Measurements from ENCODE around the gene PMM2. TPM values are rescaled to one million over a fixed set of nuclear protein-coding genes. Genes with fewer than 3 reads are reported as not detected.
A peak's percentile ranks its signal among the peaks of the same experiment; 100 is the strongest.

PMM2 gene
- total and polyA plus RNA-seq, 2 donors (not counting 1 experiment from before 2014, with no cell fraction given) = 15.8 to 47.5 TPM

DNA sequence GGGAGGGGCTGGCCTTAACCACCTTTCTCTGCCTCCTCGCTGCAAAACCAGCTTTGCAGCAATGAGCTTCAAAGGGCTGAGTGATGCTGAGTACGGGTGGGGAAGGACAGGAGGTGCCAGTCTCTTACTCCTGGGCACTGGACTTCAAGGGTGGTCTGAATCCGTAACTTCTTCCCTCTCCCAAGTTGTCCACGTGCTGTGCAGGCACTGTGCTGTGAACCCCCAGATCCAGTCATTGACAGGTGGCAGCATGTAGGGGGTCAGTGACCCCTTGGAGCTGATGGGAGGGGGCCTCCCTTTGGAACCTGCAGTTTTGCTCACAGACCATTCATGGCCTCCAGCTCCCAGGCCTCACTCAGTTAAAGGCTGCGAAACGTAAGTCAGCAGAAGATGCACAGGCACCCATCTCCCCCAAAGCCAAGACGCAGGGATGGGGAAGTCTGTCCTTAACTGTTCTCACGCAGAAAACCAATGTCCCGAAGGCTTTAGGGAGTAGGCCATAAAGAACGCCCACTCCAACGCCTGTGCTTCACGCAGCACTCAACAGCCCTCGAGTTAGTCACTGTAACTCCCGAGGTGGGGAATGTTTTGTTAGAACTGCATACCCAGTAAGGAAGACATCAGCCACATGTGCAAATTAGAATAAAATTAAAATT lies 92.4 kb downstream of the PMM2 start:
- peaks cover 0 to 3% (median 0%) of the 10 kb centered on the region in 4 experiments for H3K27me3 ChIP-seq (replicated peaks in 1 of 4; ENCODE audit: control extremely low read depth in 1 of 4, control insufficient read depth in 3 of 4, insufficient read depth in 4 of 4, low read length in 3 of 4)
- CTCF ChIA-PET = interaction anchor here (1.8 to 4.5 kb wide), 6 partner anchors 9 to 249 kb away, joined by 6 to 46 read pairs (median 19); partner anchors contain the start of genes HAPSTR1 and LITAFD
- H3K36me3 ChIP-seq (replicated peaks in 1 of 2; ENCODE audit: control extremely low read depth in 1 of 2, control insufficient read depth in 1 of 2, extremely low read depth in 1 of 2, insufficient read depth in 2 of 2, low read length in 1 of 2) = peaks cover 2 to 37% of the 10 kb centered on the region in 2 experiments
- no peak overlapping the region for H3K4me2 ChIP-seq (replicated peaks; ENCODE audit: low read depth, low read length, poor library complexity, severe bottlenecking)
- Mint-ChIP-seq H3K4me1 (peaks cover 49% of the 10 kb centered on the region), H3K9me3 (ENCODE audit: insufficient read depth) (peaks cover 3% of the 10 kb centered on the region), H3K27ac (peak overlapping the region; percentile 37), H3K4me3 (no peak overlapping the region), H3K27me3 (peaks cover 9% of the 10 kb centered on the region)
- peaks cover 10% of the 10 kb centered on the region for H3K79me2 ChIP-seq (ENCODE audit: control insufficient read depth, insufficient read depth, low read length)
- TF ChIP-seq, protein P1, sequence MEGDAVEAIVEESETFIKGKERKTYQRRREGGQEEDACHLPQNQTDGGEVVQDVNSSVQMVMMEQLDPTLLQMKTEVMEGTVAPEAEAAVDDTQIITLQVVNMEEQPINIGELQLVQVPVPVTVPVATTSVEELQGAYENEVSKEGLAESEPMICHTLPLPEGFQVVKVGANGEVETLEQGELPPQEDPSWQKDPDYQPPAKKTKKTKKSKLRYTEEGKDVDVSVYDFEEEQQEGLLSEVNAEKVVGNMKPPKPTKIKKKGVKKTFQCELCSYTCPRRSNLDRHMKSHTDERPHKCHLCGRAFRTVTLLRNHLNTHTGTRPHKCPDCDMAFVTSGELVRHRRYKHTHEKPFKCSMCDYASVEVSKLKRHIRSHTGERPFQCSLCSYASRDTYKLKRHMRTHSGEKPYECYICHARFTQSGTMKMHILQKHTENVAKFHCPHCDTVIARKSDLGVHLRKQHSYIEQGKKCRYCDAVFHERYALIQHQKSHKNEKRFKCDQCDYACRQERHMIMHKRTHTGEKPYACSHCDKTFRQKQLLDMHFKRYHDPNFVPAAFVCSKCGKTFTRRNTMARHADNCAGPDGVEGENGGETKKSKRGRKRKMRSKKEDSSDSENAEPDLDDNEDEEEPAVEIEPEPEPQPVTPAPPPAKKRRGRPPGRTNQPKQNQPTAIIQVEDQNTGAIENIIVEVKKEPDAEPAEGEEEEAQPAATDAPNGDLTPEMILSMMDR (IDR thresholded peaks at IDR 0.05) = no peak
- TF ChIP-seq EZH2 (IDR thresholded peaks at IDR 0.05; ENCODE audit: borderline replicate concordance, insufficient read depth, low read depth, low read length, poor library complexity, severe bottlenecking) = no peak
- no peak for DNase-seq
- peaks cover 66% of the 10 kb centered on the region for H4K20me1 ChIP-seq (ENCODE audit: control insufficient read depth, insufficient read depth, low read length, poor library complexity, severe bottlenecking)
- peaks cover 18 to 53% of the 10 kb centered on the region in 2 donors for H3K4me1 ChIP-seq (ENCODE audit: control insufficient read depth in 2 of 2, insufficient read depth in 2 of 2, low read length in 2 of 2)
- 100% methylated on average over 5 of the region's 14 CpGs for WGBS (ENCODE audit: insufficient coverage)
- H3K9me3 ChIP-seq (ENCODE audit: control extremely low read depth in 1 of 3, control insufficient read depth in 2 of 3, insufficient read depth in 1 of 3, low read length in 2 of 3) = peaks cover 0 to 3% (median 0%) of the 10 kb centered on the region in 3 donors
- no peak for ATAC-seq (ENCODE audit: low read depth)
- POLR2A ChIA-PET = interaction anchor here (2.4 kb wide), 1 partner anchor 202 kb away, joined by 18 read pairs; the partner anchor contains the start of gene HAPSTR1
- intact Hi-C loops (cut with micrococcal nuclease) = loop anchor here (2.0 to 5.0 kb wide), 4 partner anchors 47 to 1987 kb away; partner anchors contain the start of genes CIITA, GRIN2A and METTL22
- H2AFZ ChIP-seq (ENCODE audit: insufficient read depth, low read depth, low read length, poor library complexity, severe bottlenecking) = no peak overlapping the region
- H3K4me3 ChIP-seq (ENCODE audit: control extremely low read depth in 1 of 5, extremely low read depth in 1 of 5, insufficient read depth in 1 of 5, low read depth in 2 of 5, low read length in 4 of 5) = no peak overlapping the region
- no peak overlapping the region for H3K9ac ChIP-seq (ENCODE audit: low read length)
- H3K27ac ChIP-seq (ENCODE audit: low read length in 2 of 2) = peak overlapping the region in 1 of 2 donors; percentile 86

DNA sequence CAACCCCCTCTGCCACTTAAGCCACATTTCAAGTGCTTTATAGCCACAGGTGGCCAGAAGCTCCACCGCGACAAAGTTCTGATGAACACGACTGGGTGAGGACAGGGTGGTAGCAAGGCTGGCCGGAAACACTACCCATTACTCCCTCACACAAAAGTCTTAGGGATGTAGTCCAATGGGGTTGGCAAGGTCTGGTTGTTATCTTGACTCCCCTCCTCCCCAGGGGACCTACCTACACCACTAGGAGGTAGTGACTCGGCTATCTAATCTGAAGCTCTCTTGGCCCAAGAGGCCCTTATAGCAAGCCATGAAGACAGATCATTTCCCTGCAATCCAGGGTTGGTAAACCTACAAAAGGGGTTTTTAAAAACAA lies 92.9 kb downstream of the PMM2 start:
- intact Hi-C loops (cut with micrococcal nuclease) = loop anchor here (2.0 to 5.0 kb wide), 4 partner anchors 46 to 1987 kb away; partner anchors contain the start of genes CIITA, GRIN2A and METTL22
- peak overlapping the region; percentile 95 for H3K27ac Mint-ChIP-seq
- peaks cover 71% of the 10 kb centered on the region for H4K20me1 ChIP-seq (ENCODE audit: control insufficient read depth, insufficient read depth, low read length, poor library complexity, severe bottlenecking)

More for the DNA sequence above, 92.9 kb downstream of the PMM2 start:
- TF ChIP-seq EZH2 (IDR thresholded peaks at IDR 0.05; ENCODE audit: borderline replicate concordance, insufficient read depth, low read depth, low read length, poor library complexity, severe bottlenecking) = no peak
- TF ChIP-seq, protein P1 (IDR thresholded peaks at IDR 0.05) = no peak
- ChIA-PET CTCF (interaction anchor here (0.9 to 4.5 kb wide), 12 partner anchors 10 to 323 kb away, joined by 3 to 46 read pairs (median 11); partner anchors contain the start of genes CARHSP1, HAPSTR1 and LITAFD), POLR2A (interaction anchor here (2.4 kb wide), 1 partner anchor 202 kb away, joined by 18 read pairs; the partner anchor contains the start of gene HAPSTR1)
- no peak overlapping the region for H3K4me3 ChIP-seq (ENCODE audit: control extremely low read depth in 1 of 5, extremely low read depth in 1 of 5, insufficient read depth in 1 of 5, low read depth in 2 of 5, low read length in 4 of 5)
- peaks cover 4% of the 10 kb centered on the region for H3K27me3 Mint-ChIP-seq
- H2AFZ ChIP-seq (ENCODE audit: insufficient read depth, low read depth, low read length, poor library complexity, severe bottlenecking) = no peak overlapping the region
- DNase-seq (no peak), ATAC-seq (ENCODE audit: low read depth) (no peak)
- H3K9me3 Mint-ChIP-seq (ENCODE audit: insufficient read depth) = peaks cover 3% of the 10 kb centered on the region
- H3K4me1 ChIP-seq (ENCODE audit: control insufficient read depth in 2 of 2, insufficient read depth in 2 of 2, low read length in 2 of 2) = peaks cover 18 to 48% of the 10 kb centered on the region in 2 donors
- peaks cover 0 to 3% (median 0%) of the 10 kb centered on the region in 3 donors for H3K9me3 ChIP-seq (ENCODE audit: control extremely low read depth in 1 of 3, control insufficient read depth in 2 of 3, insufficient read depth in 1 of 3, low read length in 2 of 3)
- peaks cover 2 to 42% of the 10 kb centered on the region in 2 experiments for H3K36me3 ChIP-seq (replicated peaks in 1 of 2; ENCODE audit: control extremely low read depth in 1 of 2, control insufficient read depth in 1 of 2, extremely low read depth in 1 of 2, insufficient read depth in 2 of 2, low read length in 1 of 2)
- peaks cover 13% of the 10 kb centered on the region for H3K79me2 ChIP-seq (ENCODE audit: control insufficient read depth, insufficient read depth, low read length)
- peak overlapping the region; percentile 45 for H3K4me2 ChIP-seq (replicated peaks; ENCODE audit: low read depth, low read length, poor library complexity, severe bottlenecking)
- H3K4me1 Mint-ChIP-seq = peaks cover 44% of the 10 kb centered on the region
- H3K27me3 ChIP-seq (replicated peaks in 1 of 4; ENCODE audit: control extremely low read depth in 1 of 4, control insufficient read depth in 3 of 4, insufficient read depth in 4 of 4, low read length in 3 of 4) = no peaks in the 10 kb centered on the region
- WGBS (ENCODE audit: insufficient coverage) = 100% methylated on average over 1 of the region's 5 CpGs
- H3K27ac ChIP-seq (ENCODE audit: low read length in 2 of 2) = peak overlapping the region in 1 of 2 donors; percentile 86
- H3K4me3 Mint-ChIP-seq = no peak overlapping the region
- no peak overlapping the region for H3K9ac ChIP-seq (ENCODE audit: low read length)

Data from B cell (primary cell).